ENCODE measurements around the gene SYNGR2.

DNA sequence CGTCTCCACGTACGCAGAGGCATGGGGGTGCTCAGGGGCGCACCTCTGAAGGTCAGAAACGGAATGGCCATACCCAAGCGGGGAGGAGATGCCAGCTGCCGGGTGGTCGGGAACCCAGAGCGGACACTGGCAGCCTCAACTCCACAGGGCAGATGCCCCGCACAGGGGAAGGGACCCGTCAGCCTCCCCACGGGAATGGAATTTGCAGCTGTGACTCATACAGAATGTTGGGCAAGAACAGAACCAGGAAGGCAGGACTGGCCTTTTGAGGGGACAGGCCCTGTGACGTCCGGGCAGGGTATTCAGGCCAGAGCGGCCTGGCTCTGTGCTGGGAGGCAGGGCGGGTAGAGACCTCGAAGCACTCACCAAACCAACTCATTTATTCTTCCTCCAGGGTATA, 11.0 kb downstream of the SYNGR2 start:
- TF ChIP-seq ELF4 (IDR thresholded peaks at IDR 0.05) (no peak), TARDBP (IDR thresholded peaks at IDR 0.05) (no peak), NFRKB (IDR thresholded peaks at IDR 0.05) (no peak), SP1 (IDR thresholded peaks at IDR 0.05) (no peak), FOXA1 (IDR thresholded peaks at IDR 0.05) (no peak), SUZ12 (IDR thresholded peaks at IDR 0.05) (no peak), ZNF384 (IDR thresholded peaks at IDR 0.05) (no peak), L3MBTL2 (conservative IDR thresholded peaks at IDR 0.05) (no peak)

All from HEK293T (cell line).